ENCODE measurements around the gene BBS4.
"Not testable (repeated sequence)": the region's sequence is repeated elsewhere in the genome, so short reads cannot be mapped to it uniquely, and the experiment has no call there.

BBS4 gene, protein sequence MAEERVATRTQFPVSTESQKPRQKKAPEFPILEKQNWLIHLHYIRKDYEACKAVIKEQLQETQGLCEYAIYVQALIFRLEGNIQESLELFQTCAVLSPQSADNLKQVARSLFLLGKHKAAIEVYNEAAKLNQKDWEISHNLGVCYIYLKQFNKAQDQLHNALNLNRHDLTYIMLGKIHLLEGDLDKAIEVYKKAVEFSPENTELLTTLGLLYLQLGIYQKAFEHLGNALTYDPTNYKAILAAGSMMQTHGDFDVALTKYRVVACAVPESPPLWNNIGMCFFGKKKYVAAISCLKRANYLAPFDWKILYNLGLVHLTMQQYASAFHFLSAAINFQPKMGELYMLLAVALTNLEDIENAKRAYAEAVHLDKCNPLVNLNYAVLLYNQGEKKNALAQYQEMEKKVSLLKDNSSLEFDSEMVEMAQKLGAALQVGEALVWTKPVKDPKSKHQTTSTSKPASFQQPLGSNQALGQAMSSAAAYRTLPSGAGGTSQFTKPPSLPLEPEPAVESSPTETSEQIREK

DNA sequence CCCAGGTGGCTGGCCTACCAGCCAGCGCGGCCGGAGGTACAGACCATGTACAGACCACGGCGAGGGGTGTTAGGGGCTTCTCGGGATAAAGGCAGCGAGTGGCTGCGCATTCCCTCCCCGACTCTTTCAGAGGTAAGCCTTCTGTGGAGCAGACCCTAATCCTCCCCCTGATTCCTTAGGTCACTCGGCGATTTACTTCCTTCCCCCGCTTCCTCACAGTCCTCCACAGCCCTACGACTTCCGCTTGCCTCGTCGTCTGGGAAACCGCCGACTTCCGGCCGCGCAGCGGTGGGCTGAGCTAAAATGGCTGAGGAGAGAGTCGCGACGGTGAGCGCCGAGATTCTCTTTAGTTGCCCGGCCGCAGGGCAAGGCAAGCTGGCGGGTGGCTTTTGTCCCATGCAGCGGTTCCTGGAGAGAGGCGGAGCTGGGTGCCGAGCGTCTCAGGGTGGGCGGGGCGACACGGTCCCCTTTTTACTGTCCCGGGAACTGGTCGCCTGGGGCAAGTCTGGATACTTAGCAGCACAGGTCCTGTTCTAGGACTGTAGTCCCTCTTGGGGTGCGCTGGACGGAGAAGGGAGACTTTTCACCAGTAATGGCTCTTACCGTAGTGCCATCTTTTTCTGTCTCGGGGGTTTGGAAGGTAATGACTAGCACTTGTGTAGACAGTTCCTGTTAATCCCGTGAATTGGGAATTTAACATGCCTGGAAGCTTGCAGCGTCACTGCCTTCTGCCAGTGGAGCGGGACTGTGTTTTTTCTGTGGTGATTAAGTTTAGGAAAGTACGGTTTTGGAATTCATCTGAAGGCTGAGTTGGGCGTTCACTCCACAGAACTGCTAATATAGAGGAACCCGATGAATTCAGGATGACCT is at the start of gene BBS4, which contains the start of gene HIGD2B:
Gene BBS4 (plus strand): TSS at position 283 of the 870 bp plus-strand sequence. CDS start 21 bp downstream, at position 304.
Gene HIGD2B (minus strand): TSS at position 258 of the 870 bp plus-strand sequence. CDS start 9,808 bp downstream, outside the sequence.
- peak; percentile 80 for DNase-seq (ENCODE audit: low spot score)
- TF ChIP-seq, protein P1, sequence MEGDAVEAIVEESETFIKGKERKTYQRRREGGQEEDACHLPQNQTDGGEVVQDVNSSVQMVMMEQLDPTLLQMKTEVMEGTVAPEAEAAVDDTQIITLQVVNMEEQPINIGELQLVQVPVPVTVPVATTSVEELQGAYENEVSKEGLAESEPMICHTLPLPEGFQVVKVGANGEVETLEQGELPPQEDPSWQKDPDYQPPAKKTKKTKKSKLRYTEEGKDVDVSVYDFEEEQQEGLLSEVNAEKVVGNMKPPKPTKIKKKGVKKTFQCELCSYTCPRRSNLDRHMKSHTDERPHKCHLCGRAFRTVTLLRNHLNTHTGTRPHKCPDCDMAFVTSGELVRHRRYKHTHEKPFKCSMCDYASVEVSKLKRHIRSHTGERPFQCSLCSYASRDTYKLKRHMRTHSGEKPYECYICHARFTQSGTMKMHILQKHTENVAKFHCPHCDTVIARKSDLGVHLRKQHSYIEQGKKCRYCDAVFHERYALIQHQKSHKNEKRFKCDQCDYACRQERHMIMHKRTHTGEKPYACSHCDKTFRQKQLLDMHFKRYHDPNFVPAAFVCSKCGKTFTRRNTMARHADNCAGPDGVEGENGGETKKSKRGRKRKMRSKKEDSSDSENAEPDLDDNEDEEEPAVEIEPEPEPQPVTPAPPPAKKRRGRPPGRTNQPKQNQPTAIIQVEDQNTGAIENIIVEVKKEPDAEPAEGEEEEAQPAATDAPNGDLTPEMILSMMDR (IDR thresholded peaks at IDR 0.05; ENCODE audit: extremely low read depth, missing control alignments) = no peak

DNA sequence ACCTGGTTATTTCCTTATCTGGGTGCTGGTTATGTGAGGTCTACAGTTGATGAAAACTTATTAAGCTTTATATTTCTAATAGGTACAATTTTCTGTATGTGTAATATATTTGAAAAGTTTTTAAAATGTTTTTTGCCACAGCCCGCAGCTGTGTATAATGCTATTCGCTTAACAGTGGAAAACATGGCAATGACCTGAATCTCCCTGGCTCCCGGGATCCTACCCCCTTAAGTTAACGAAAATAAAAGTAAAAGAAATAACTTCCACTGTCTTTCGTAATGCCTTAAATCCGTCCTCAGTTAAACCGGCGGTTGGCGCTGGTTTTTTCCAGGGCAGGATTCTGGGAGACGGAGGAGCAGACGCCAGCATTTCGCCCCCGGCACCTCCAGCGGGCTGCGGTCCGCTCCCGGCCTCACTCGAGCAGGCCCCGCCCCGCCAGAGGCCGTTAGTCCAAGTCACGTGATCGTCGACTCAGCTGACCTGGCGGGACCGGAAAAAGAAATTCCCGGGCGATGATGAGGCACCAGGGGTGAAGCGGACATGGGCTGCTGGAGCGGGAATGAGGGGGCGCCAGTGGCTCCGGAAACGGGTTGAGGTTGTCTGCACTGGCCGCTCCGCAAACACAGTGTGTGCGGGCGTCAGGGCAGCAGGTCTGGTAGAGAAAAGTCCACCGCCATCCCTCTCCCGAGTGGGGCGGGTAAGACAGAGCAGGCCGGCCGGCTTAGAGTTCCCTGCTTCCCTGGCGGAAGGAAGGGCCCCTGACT is 49.3 kb upstream of the BBS4 start:
- DNase-seq (ENCODE audit: low spot score) = not testable (repeated sequence)

DNA sequence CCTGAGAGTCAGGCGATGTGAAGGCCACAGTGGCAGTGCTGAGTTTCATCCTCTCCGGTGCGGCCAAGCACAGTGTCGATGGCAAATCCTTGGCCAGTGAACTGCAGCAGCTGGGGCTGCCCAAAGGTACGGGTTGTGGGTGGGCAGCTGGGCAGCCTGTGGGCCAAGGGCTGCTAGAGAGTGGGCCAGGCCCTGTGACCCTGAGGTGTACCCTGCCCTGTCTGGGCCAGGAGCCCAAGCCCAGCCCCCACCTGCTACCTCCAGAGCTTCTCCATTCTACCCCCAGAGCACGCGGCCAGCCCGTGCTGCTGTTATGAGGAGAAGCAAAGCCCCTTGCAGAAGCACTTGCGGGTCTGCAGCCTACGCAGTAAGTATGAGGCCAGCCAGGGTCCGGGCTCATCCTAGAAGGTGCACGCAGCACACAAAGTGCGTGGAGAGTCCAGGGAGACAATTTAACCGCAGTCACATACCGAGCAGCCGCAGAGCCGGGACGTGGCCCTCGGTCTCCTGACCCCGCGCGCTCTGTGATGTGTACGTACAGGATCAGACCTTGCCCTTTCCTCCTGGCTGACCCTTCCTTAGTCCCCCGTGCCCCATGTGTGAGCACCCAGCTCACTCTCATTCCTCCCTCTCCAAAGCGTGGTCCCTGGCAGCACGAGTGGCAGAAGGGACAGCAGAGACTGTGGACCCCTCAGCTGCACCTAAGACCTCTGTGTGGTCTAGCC is 46.1 kb upstream of the BBS4 start:
- not testable (repeated sequence) for DNase-seq (ENCODE audit: low spot score)

DNA sequence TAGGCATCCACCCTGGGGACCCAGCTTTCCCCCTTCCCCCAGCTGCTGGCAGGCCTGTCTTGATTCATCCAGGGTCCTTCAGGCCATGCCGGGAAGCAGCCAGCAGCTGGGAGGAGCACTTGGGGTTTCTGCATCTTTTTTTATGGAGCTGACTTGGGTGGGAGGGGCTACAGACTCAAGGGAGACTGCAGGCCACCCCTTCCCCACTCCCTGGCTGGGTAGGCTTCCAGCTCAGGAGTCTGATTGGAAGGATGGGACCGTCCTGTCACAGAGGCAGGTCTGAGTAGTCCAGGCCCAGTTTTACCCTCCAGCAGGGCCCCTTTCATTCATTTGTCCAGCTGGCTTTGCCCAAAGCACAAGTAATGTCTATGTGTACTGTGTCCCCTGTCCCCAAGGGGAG is 43.7 kb upstream of the BBS4 start:
- DNase-seq (ENCODE audit: low spot score) = not testable (repeated sequence)

DNA sequence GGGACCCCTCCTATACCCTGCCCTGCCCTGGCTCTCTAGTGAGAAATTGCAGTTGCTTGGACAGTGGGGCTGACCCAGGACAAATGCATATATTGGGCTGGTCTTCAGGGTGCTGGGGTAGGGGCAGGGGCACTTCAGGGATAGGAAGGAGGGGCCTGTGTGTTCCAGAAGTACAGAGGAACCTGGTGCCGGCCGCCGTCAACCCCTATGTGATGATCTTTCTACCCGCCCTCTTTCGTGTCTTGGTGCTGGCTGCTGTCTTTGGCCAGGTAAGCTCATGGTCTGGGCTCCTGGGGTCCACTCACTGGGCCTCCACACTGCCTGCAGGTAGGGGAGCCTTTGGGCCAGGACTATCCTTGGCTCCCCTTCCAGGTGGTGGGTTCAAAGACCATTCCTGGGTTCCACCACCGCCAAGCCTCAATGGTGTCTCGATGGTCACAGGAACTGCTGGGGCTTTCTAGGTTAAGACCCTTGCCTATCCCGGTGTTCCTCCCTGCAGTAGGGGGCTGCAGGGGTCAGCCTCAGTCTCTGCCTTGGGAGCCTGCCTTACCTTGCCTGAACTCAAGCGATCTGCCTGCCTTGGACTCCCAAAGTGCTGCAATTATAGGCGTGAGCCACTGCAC is 37.3 kb upstream of the BBS4 start:
- not testable (repeated sequence) for DNase-seq (ENCODE audit: low spot score)

DNA sequence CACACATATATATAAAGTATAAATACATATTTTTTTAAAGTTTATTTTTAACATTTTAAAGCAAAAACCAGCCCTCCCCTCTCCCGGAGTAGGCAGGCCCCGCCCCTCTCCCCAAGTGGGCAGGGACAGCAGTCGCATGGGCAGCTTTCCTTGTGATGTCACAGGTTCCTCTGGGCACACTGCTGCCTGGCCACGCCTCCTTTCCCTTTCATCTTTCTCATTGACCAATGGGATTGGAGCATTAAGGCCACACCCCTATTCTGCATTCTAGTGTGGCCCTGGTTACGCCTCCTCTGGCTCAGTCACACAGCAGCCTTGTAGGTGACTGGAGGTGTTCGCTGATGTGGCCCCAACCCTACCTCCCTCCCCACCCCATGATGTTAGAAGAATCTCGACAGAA is 31.6 kb upstream of the BBS4 start, which contains the start of gene GOLGA6B:
Gene GOLGA6B (plus strand): TSS at position 301 of the 400 bp plus-strand sequence. CDS start 41 bp downstream, at position 342.
- not testable (repeated sequence) for DNase-seq (ENCODE audit: low spot score)

DNA sequence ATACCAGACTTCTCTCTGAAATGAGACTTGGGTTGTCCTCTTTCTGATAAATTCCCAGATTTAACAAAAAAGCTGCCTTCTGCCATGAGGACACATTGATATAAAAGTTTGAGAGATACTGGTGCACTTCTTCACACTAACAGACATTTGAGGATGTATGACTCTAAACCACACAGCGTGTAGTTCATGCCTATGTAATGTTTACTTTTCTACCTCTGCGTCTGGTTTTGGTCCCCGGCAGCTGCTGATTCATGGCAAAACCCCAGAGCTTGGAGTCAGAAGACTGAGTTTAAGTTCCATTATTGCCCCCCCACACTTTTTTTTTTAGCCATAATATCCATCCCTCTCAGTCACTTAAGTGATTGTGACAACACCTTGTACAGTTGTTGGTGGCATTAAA is 30.0 kb upstream of the BBS4 start:
- DNase-seq (ENCODE audit: low spot score) = not testable (repeated sequence)

DNA sequence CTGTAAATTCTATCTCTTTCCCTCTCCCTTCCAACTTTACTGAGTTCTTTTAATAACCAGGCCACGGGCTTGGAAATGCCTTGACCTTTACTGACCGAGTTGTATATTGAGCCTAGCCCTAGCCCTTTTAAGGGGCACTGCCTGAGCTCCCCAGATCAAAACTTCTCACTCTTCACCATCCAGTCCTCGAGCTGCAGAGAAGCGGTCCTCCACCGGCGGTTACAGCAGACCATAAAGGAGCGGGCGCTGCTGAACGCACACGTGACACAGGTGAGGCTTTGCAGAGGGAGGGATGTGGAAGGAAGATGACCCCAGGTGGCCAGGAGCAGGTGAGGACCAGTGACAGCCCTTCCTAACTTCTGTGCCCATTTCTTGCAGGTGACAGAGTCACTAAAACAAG is 24.9 kb upstream of the BBS4 start:
- not testable (repeated sequence) for DNase-seq (ENCODE audit: low spot score)

DNA sequence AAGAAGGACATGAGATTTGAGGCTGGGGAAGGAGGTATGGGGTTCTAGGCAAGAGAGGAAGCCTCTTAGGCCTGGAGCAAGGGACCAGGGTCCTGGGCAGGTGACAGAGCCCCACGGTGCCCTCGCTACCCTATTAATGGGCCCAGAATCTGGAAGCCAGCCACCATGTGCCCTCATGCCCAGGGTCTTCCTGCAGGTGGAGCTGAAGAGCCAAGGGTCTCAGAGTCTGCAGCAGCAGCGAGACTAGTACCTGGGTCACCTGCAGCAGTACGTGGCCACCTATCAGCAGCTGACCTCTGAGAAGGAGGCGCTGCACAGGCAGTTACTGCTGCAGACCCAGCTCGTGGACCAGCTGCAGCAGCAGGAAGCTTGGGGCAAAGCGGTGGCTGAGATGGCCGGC is 22.1 kb upstream of the BBS4 start:
- DNase-seq (ENCODE audit: low spot score) = not testable (repeated sequence)

DNA sequence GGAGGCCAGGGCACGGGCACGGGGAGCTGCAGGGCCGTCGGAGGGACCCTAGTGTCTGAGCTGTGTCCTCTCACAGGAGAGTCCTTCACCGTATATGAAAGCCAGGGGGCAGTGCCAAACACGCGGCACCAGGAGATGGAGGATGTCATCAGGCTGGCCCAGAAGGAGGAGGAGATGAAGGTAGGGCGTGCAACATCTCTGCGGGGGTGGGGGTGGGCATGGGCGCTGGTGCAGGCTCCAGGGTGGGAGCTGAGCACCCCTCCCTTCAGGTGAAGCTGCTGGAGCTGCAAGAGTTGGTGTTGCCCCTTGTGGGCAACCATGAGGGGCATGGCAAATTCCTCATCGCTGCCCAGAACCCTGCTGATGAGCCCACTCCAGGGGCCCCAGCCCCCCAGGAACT is 20.3 kb upstream of the BBS4 start:
- not testable (repeated sequence) for DNase-seq (ENCODE audit: low spot score)

DNA sequence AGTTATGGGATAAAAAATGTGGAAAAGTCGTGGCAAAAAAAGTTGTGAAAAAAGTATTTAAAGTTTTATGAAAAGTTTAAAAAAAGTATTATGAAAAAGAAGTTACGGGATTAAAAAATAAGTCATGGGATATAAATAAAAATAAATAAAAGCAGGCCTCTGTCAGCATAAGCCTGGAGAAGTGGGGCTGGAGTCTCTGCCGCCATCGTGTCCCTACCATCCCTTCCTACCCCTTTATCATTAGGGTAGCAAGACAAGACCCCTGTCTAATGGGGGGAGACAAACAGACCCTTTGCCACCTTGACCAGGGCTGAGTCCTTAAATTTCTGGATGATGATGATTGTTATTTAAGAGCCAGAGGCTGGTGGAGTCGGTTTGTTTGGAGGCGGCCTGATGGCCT is 16.2 kb upstream of the BBS4 start:
- DNase-seq (ENCODE audit: low spot score) = not testable (repeated sequence)

DNA sequence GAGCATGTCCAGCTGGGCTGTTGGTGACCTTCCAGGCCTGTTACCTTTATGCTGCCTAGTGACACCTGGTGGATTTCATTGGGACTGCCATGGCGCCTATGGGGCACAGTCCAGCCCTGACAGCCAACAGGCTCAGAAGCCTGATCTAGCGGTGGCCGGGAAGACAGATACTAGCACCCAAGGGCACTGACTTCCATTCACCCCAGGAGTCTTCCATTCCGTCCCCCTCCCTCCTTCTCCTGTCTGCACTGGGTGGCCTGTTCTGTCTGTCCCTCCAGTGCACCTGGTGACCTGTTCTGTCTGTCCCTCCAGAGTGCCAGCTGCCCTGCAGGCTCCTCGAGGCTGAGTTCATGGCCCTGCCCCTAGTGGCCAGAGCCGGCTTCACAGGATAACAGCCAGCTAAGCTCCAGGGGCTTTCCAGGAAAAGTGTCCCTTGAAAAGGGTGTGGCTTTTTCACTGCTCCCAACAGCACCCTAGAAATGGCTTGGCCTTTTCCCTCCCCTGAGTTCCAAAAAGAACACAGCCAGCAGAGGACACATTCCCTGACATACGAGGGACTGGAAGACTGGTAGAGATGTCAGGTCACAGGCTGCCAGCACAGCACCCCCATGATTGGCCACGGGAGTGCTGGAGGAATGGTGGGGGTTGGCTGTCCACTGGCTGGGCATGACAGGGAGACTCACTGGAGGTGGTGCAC is 15.2 kb upstream of the BBS4 start:
- TF ChIP-seq, protein P1 (IDR thresholded peaks at IDR 0.05; ENCODE audit: extremely low read depth, missing control alignments) = peak; percentile 82
- DNase-seq (ENCODE audit: low spot score) = peak; percentile 61
